ENCODE results near the gene GCHFR.

DNA sequence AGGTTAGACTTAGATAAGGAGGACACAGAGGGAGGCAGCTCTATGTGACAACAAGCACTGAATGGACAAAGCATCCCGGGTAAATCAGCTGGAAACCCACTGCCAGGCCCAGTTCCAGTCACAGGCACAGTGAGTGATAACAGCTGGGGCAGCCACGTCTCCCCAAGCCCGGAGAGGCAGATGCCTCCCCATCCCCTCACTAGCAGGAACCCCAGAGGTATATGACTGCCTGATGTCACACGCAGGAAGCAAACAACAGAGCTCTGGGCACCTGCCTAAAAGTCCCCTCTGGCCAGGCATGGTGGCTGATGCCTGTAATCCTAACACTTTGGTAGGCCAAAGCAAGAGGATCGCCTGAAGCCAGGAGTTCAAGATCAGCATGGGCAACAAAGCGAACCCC lies 24.1 kb downstream of the GCHFR start:
- TF ChIP-seq, protein P1, sequence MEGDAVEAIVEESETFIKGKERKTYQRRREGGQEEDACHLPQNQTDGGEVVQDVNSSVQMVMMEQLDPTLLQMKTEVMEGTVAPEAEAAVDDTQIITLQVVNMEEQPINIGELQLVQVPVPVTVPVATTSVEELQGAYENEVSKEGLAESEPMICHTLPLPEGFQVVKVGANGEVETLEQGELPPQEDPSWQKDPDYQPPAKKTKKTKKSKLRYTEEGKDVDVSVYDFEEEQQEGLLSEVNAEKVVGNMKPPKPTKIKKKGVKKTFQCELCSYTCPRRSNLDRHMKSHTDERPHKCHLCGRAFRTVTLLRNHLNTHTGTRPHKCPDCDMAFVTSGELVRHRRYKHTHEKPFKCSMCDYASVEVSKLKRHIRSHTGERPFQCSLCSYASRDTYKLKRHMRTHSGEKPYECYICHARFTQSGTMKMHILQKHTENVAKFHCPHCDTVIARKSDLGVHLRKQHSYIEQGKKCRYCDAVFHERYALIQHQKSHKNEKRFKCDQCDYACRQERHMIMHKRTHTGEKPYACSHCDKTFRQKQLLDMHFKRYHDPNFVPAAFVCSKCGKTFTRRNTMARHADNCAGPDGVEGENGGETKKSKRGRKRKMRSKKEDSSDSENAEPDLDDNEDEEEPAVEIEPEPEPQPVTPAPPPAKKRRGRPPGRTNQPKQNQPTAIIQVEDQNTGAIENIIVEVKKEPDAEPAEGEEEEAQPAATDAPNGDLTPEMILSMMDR (conservative IDR thresholded peaks at IDR 0.05; ENCODE audit: low read depth, low read length), result no peak
- no peak for TF ChIP-seq CEBPB (IDR thresholded peaks at IDR 0.05; ENCODE audit: low read depth, low read length)
- TF ChIP-seq POLR2A (IDR thresholded peaks at IDR 0.05; ENCODE audit: low read depth, low read length), result no peak
- no peak for TF ChIP-seq RCOR1 (IDR thresholded peaks at IDR 0.05; ENCODE audit: insufficient replicate concordance, low read length)
- TF ChIP-seq RAD21 (IDR thresholded peaks at IDR 0.05; ENCODE audit: low read length), result no peak
- TF ChIP-seq, protein P2, sequence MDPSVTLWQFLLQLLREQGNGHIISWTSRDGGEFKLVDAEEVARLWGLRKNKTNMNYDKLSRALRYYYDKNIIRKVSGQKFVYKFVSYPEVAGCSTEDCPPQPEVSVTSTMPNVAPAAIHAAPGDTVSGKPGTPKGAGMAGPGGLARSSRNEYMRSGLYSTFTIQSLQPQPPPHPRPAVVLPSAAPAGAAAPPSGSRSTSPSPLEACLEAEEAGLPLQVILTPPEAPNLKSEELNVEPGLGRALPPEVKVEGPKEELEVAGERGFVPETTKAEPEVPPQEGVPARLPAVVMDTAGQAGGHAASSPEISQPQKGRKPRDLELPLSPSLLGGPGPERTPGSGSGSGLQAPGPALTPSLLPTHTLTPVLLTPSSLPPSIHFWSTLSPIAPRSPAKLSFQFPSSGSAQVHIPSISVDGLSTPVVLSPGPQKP (IDR thresholded peaks at IDR 0.05; ENCODE audit: borderline replicate concordance, low read depth, low read length), result no peak
- TF ChIP-seq MXI1 (IDR thresholded peaks at IDR 0.05; ENCODE audit: borderline replicate concordance, low read depth, low read length), result no peak
- TF ChIP-seq RFX5 (IDR thresholded peaks at IDR 0.05; ENCODE audit: low read depth, low read length), result no peak

Measured in IMR-90 (cell line).